IMR-90 (cell line): Measurements from ENCODE around the gene KAZN. TPM values are rescaled to one million over a fixed set of nuclear protein-coding genes. Genes with fewer than 3 reads are reported as not detected.
A peak's percentile ranks its signal among the peaks of the same experiment; 100 is the strongest.

ENCODE experiments used
- ATAC-seq: fragments of 200-7000 bp; cut with Tn5 transposase; 2 replicates; pipeline ENCODE4 v1.9.1; 2020; ENCODE audit warnings: low read depth, mild to moderate bottlenecking, moderate library complexity
- BruUV-seq: library from RNA; stranded (reverse); fragments of 400-500 nt; replicated peaks from 2 replicates; lab custom pipeline; 2021; lab: Mats Ljungman, UMichigan
- CTCF ChIA-PET: fragments of 300-600 bp; formaldehyde crosslinking; extraction: SDS; loops from one replicate; lab custom pipeline; 2021; ENCODE audit warnings: antibody characterized with exemption; lab: Yijun Ruan, JAX
- POLR2A ChIA-PET: fragments of 300-600 bp; sonication (Branson Sonifier 250); formaldehyde crosslinking; loops from one replicate; lab custom pipeline; 2022; ENCODE audit warnings: antibody characterized with exemption; ENCODE audit not compliant: unreplicated experiment; lab: Charles Lee
- DNase-seq: peaks from one replicate; pipeline ENCODE4 v3.0.0; 2013
- H2AFZ ChIP-seq: replicated peaks from 2 replicates; pipeline ENCODE3; 2013; ENCODE audit warnings: low read length, mild to moderate bottlenecking; ENCODE audit not compliant: poor library complexity
- H2AK5ac ChIP-seq: 2 replicates; pipeline ENCODE4 v1.6.1; 2013; ENCODE audit warnings: low read depth, low read length, inconsistent platforms
- H2AK9ac ChIP-seq: replicated peaks from 2 replicates; pipeline ENCODE3; 2013; ENCODE audit warnings: mild to moderate bottlenecking, low read depth, low read length, moderate library complexity; ENCODE audit not compliant: poor library complexity
- H2BK120ac ChIP-seq: 2 replicates; pipeline ENCODE4 v1.6.1; 2013; ENCODE audit warnings: low read depth, low read length, inconsistent platforms
- H2BK15ac ChIP-seq: 3 replicates; pipeline ENCODE4 v1.6.1; 2013; ENCODE audit warnings: low read depth, low read length, inconsistent platforms
- H2BK20ac ChIP-seq: 2 replicates; pipeline ENCODE4 v1.6.1; 2013; ENCODE audit warnings: low read depth, mild to moderate bottlenecking, inconsistent platforms, low read length, moderate library complexity
- H2BK5ac ChIP-seq: 2 replicates; pipeline ENCODE4 v1.6.1; 2013; ENCODE audit warnings: mild to moderate bottlenecking, low read depth, low read length, inconsistent platforms; ENCODE audit not compliant: poor library complexity, severe bottlenecking
- H3K14ac ChIP-seq: replicated peaks from 2 replicates; pipeline ENCODE4 v1.6.1; 2013; ENCODE audit warnings: low read depth, low read length, inconsistent platforms
- H3K18ac ChIP-seq: 2 replicates; pipeline ENCODE4 v1.6.1; 2013; ENCODE audit warnings: low read depth, low read length, control low read depth
- H3K23ac ChIP-seq: 2 replicates; pipeline ENCODE4 v1.6.1; 2013; ENCODE audit warnings: low read depth, low read length, inconsistent platforms
- H3K27ac ChIP-seq: 2 replicates; pipeline ENCODE4 v1.5.1; 2013; ENCODE audit warnings: mild to moderate bottlenecking, control low read depth, low read length; ENCODE audit not compliant: insufficient read depth
- H3K27me3 ChIP-seq: 2 replicates; pipeline ENCODE4 v1.6.1; 2013; ENCODE audit warnings: low read length; ENCODE audit not compliant: control insufficient read depth, insufficient read depth
- H3K36me3 ChIP-seq: 2 replicates; pipeline ENCODE4 v1.6.1; 2013; ENCODE audit warnings: low read length, mixed read lengths; ENCODE audit not compliant: control insufficient read depth, insufficient read depth
- H3K4ac ChIP-seq: 2 replicates; pipeline ENCODE4 v1.6.1; 2013; ENCODE audit warnings: low read depth, low read length, inconsistent platforms
- H3K4me1 ChIP-seq: 2 replicates; pipeline ENCODE4 v1.6.1; 2013; ENCODE audit warnings: low read length, mixed read lengths; ENCODE audit not compliant: control insufficient read depth, insufficient read depth
- H3K4me2 ChIP-seq: 2 replicates; pipeline ENCODE4 v1.6.1; 2013; ENCODE audit warnings: low read depth, mild to moderate bottlenecking, control low read depth, low read length, moderate library complexity
- H3K4me3 ChIP-seq: 2 replicates; pipeline ENCODE4 v1.5.1; 2013; ENCODE audit warnings: low read depth, mild to moderate bottlenecking, control low read depth, low read length, moderate library complexity; ENCODE audit not compliant: insufficient read depth
- H3K56ac ChIP-seq: 2 replicates; pipeline ENCODE4 v1.6.1; 2013; ENCODE audit warnings: low read length, inconsistent platforms; ENCODE audit not compliant: insufficient read depth; ENCODE audit errors: extremely low read depth
- H3K79me1 ChIP-seq, 2 experiments: 2 replicates each; pipeline ENCODE4 v1.6.1; 2013; ENCODE audit warnings: low read length in 2 of 2, inconsistent platforms in 1 of 2, low read depth in 1 of 2
- H3K9ac ChIP-seq: 2 replicates; pipeline ENCODE4 v1.6.1; 2013; ENCODE audit warnings: low read depth, low read length, control low read depth
- H3K9me1 ChIP-seq: 2 replicates; pipeline ENCODE4 v1.6.1; 2013; ENCODE audit warnings: low read length, inconsistent platforms; ENCODE audit not compliant: insufficient read depth
- H3K9me3 ChIP-seq: 2 replicates; pipeline ENCODE4 v1.6.1; 2013; ENCODE audit warnings: low read length; ENCODE audit not compliant: control insufficient read depth, insufficient read depth
- H4K20me1 ChIP-seq: 2 replicates; pipeline ENCODE4 v1.6.1; 2013; ENCODE audit warnings: low read length, inconsistent platforms; ENCODE audit not compliant: insufficient read depth
- H4K5ac ChIP-seq: 2 replicates; pipeline ENCODE4 v1.6.1; 2013; ENCODE audit warnings: mild to moderate bottlenecking, low read depth, low read length, control low read depth
- H4K8ac ChIP-seq, 2 experiments: 2 replicates each; pipeline ENCODE4 v1.6.1; 2013; ENCODE audit warnings: low read depth in 2 of 2, low read length in 2 of 2, control low read depth in 1 of 2, inconsistent platforms in 1 of 2
- H4K91ac ChIP-seq: 2 replicates; pipeline ENCODE4 v1.6.1; 2013; ENCODE audit warnings: low read depth, low read length, inconsistent platforms; ENCODE audit not compliant: insufficient read depth
- BHLHE40 ChIP-seq: fragments of 150-350 bp; IDR thresholded peaks from 2 replicates; pipeline ENCODE4 v1.6.1; 2016; ENCODE audit warnings: mild to moderate bottlenecking, low read depth, low read length
- RCOR1 ChIP-seq: IDR thresholded peaks from 2 replicates; pipeline ENCODE4 v1.6.1; 2012; ENCODE audit warnings: mild to moderate bottlenecking, low read length, improper control_type of control experiment; ENCODE audit not compliant: insufficient replicate concordance
- USF2 ChIP-seq: fragments of 150-350 bp; IDR thresholded peaks from 2 replicates; pipeline ENCODE4 v1.6.1; 2017; ENCODE audit warnings: mild to moderate bottlenecking, antibody characterized with exemption, low read length, low read depth
- WGBS, 2 experiments: methylation state at CpG; one replicate each; pipeline versions ENCODE4 v1.1.5 to v1.1.7; 2013; ENCODE audit warnings: missing lambda C conversion rate in 2 of 2; ENCODE audit not compliant: insufficient read length in 1 of 2; ENCODE audit errors: extremely low coverage in 2 of 2; 5-methylcytosine and 5-hydroxymethylcytosine counted together
- dilution Hi-C: fragments of 300-500 bp; cut with HindIII; formaldehyde crosslinking; loops from one replicate; pipeline ENCODE4 v1.14.3; 2018; ENCODE audit warnings: low sequenced_read_pairs; ENCODE audit not compliant: unreplicated experiment
- in situ Hi-C: fragments of 300-500 bp; cut with MboI; formaldehyde crosslinking; loops from 3 replicates; pipeline ENCODE4 v1.14.3; 2019; ENCODE audit warnings: low sequenced_read_pairs, inconsistent platforms, mixed read lengths
- intact Hi-C: fragments of 100-400 bp; cut with micrococcal nuclease; formaldehyde crosslinking; loops from 2 replicates; pipeline ENCODE4 v1.10.0; 2022
- polyA plus RNA-seq, 3 experiments: library from polyadenylated mRNA; depleted of rRNA; stranded (reverse); fragments of >200 nt; gene quantifications; 2 replicates each; pipeline ENCODE4 v1.2.3, GENCODE V29; 2012; ENCODE audit warnings: low replicate concordance in 1 of 3
- total RNA-seq: library from RNA; depleted of rRNA; stranded (reverse); fragments of >200 nt; gene quantifications from 2 replicates; pipeline ENCODE4 v1.2.3, GENCODE V29; 2012
- TF ChIP-seq, protein P1 (sequence below): fragments of 150-350 bp; IDR thresholded peaks from 2 replicates; pipeline ENCODE4 v1.6.1; 2016; ENCODE audit warnings: low read depth, mild to moderate bottlenecking, low read length, moderate library complexity, borderline replicate concordance

KAZN gene
- total and polyA plus RNA-seq, 2 of the 4 experiments (the other 2 are of a cell fraction), result 5.2 to 10.5 TPM

- Histone ChIP-seq H4K20me1 (no peaks in the 10 kb centered on the region; the same call in 1 of the 2 replicates), H4K8ac (no peak overlapping the region), H2AK9ac (no peak overlapping the region), H2BK15ac (no peak overlapping the region), H2AK5ac (no peak overlapping the region), H3K9me3 (no peaks in the 10 kb centered on the region), H3K4ac (no peak overlapping the region), H3K18ac (no peak overlapping the region), H3K36me3 (no peaks in the 10 kb centered on the region), H3K56ac (no peak overlapping the region), H4K5ac (no peak overlapping the region), H3K27me3 (peaks cover 5% of the 10 kb centered on the region), H4K91ac (no peak overlapping the region), H3K27ac (no peak overlapping the region), H3K4me3 (no peak overlapping the region), H3K4me1 (peaks cover 3% of the 10 kb centered on the region; the same call in 1 of the 2 replicates), H3K9ac (no peak overlapping the region), H3K9me1 (no peaks in the 10 kb centered on the region), H3K23ac (no peak overlapping the region), H3K14ac (no peak overlapping the region), H3K4me2 (no peak overlapping the region), H2BK5ac (no peak overlapping the region), H2BK120ac (no peak overlapping the region), H3K79me1 (no peaks in the 10 kb centered on the region), H2BK20ac (no peak overlapping the region), H2AFZ (peak overlapping the region; percentile 57)
- POLR2A ChIA-PET, result no interaction called here
- no TSS peak for BruUV-seq
- intact Hi-C loops (no loop called here), dilution Hi-C loops (no loop called here), in situ Hi-C loops (no loop called here)
- ATAC-seq (no peak), DNase-seq (no peak)
- 82% methylated on average over 3 of the region's 7 CpGs; no CpG with 5 or more reads in 1 of the 2 experiments for WGBS, 2 experiments
- TF ChIP-seq RCOR1 (no peak), BHLHE40 (no peak), USF2 (no peak)
- TF ChIP-seq, protein P1, sequence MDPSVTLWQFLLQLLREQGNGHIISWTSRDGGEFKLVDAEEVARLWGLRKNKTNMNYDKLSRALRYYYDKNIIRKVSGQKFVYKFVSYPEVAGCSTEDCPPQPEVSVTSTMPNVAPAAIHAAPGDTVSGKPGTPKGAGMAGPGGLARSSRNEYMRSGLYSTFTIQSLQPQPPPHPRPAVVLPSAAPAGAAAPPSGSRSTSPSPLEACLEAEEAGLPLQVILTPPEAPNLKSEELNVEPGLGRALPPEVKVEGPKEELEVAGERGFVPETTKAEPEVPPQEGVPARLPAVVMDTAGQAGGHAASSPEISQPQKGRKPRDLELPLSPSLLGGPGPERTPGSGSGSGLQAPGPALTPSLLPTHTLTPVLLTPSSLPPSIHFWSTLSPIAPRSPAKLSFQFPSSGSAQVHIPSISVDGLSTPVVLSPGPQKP, result no peak
- CTCF ChIA-PET, result no interaction called here
Measured at GRCh38 chr1:14759843-14760242, 161.4 kb downstream of the KAZN start.
